SHP77 treated with DMSO at 0.1 percent for 48 hours (cell line): ENCODE data around the gene EIF4G3.
"Not testable (repeated sequence)": the region's sequence is repeated elsewhere in the genome, so short reads cannot be mapped to it uniquely, and the experiment has no call there.

ENCODE experiments used
- DNase-seq: peaks from one replicate; lab custom pipeline; 2025; lab: John Stamatoyannopoulos, UW

The EIF4G3 gene

GRCh38 chr1:21067551-21068227 is 109.0 kb downstream of the EIF4G3 start:
- no peak for DNase-seq

- no peak for DNase-seq
Observed at GRCh38 chr1:21066356-21067012, 110.2 kb downstream of the EIF4G3 start.

GRCh38 chr1:21065851-21066250 is 110.8 kb downstream of the EIF4G3 start:
- DNase-seq: no peak

- DNase-seq: no peak
Observed at GRCh38 chr1:21064057-21064456, 112.6 kb downstream of the EIF4G3 start.

GRCh38 chr1:21060523-21060922 is 116.2 kb downstream of the EIF4G3 start:
- DNase-seq: no peak

GRCh38 chr1:21059021-21059420 is 117.7 kb downstream of the EIF4G3 start:
- no peak for DNase-seq

- no peak for DNase-seq
Observed at GRCh38 chr1:21058035-21058793, 118.5 kb downstream of the EIF4G3 start.

- not testable (repeated sequence) for DNase-seq
Observed at GRCh38 chr1:21053189-21053928, 123.3 kb downstream of the EIF4G3 start.

- no peak for DNase-seq
Observed at GRCh38 chr1:21052034-21052433, 124.7 kb downstream of the EIF4G3 start.

- no peak for DNase-seq
Observed at GRCh38 chr1:21051177-21051825, 125.4 kb downstream of the EIF4G3 start.

GRCh38 chr1:21050031-21050430 is 126.7 kb downstream of the EIF4G3 start:
- no peak for DNase-seq

- no peak for DNase-seq
Observed at GRCh38 chr1:21048462-21048861, 128.2 kb downstream of the EIF4G3 start.

- DNase-seq: no peak
Observed at GRCh38 chr1:21046132-21046531, 130.6 kb downstream of the EIF4G3 start.

GRCh38 chr1:21045351-21045750 is 131.3 kb downstream of the EIF4G3 start:
- no peak for DNase-seq

- no peak for DNase-seq
Observed at GRCh38 chr1:21042929-21043605, 133.6 kb downstream of the EIF4G3 start.

GRCh38 chr1:21041541-21041940 is 135.2 kb downstream of the EIF4G3 start:
- no peak for DNase-seq

- no peak for DNase-seq
Observed at GRCh38 chr1:21037091-21037490, 139.6 kb downstream of the EIF4G3 start.

- no peak for DNase-seq
Observed at GRCh38 chr1:21035794-21036193, 140.9 kb downstream of the EIF4G3 start.

- DNase-seq: no peak
Observed at GRCh38 chr1:21034725-21035628, 141.7 kb downstream of the EIF4G3 start.

GRCh38 chr1:21032741-21033140 is 144.0 kb downstream of the EIF4G3 start:
- no peak for DNase-seq
